Osteocyte (in vitro differentiated cells): ENCODE data around the gene ACAN. TPM values are rescaled to one million over a fixed set of nuclear protein-coding genes. Genes with fewer than 3 reads are reported as not detected.

ENCODE experiments used
- DNase-seq: peaks from one replicate; pipeline ENCODE4 v3.0.0; 2021; ENCODE audit warnings: mixed read lengths; ENCODE audit not compliant: unreplicated experiment; ENCODE audit errors: extremely low spot score
- H3K27ac Mint-ChIP-seq: one replicate; pipeline ENCODE4 v1.8.0; 2021; ENCODE audit warnings: mild to moderate bottlenecking, mixed read lengths; ENCODE audit not compliant: unreplicated experiment
- H3K27me3 Mint-ChIP-seq: one replicate; pipeline ENCODE4 v1.8.0; 2021; ENCODE audit warnings: mixed read lengths; ENCODE audit not compliant: unreplicated experiment
- H3K36me3 Mint-ChIP-seq: one replicate; pipeline ENCODE4 v1.8.0; 2021; ENCODE audit warnings: mixed read lengths; ENCODE audit not compliant: unreplicated experiment
- H3K4me1 Mint-ChIP-seq: one replicate; pipeline ENCODE4 v1.8.0; 2021; ENCODE audit warnings: mixed read lengths; ENCODE audit not compliant: unreplicated experiment
- H3K4me3 Mint-ChIP-seq: one replicate; pipeline ENCODE4 v1.8.0; 2021; ENCODE audit warnings: mild to moderate bottlenecking, moderate library complexity, mixed read lengths; ENCODE audit not compliant: unreplicated experiment
- H3K9me3 Mint-ChIP-seq: one replicate; pipeline ENCODE4 v1.8.0; 2021; ENCODE audit warnings: mixed read lengths; ENCODE audit not compliant: unreplicated experiment
- total RNA-seq: library from RNA; stranded (reverse); gene quantifications from 2 replicates; pipeline ENCODE4 v1.2.1, GENCODE V29; 2021
- TF ChIP-seq, protein P1 (sequence below): fragments of 200-600 bp; sonication (generic); IDR thresholded peaks from 2 replicates; pipeline ENCODE4 v1.5.0; 2021; ENCODE audit warnings: antibody characterized with exemption, mild to moderate bottlenecking, moderate library complexity

The ACAN gene
- total RNA-seq, 1 donor from 2014 or later, result 11.6 TPM

DNA sequence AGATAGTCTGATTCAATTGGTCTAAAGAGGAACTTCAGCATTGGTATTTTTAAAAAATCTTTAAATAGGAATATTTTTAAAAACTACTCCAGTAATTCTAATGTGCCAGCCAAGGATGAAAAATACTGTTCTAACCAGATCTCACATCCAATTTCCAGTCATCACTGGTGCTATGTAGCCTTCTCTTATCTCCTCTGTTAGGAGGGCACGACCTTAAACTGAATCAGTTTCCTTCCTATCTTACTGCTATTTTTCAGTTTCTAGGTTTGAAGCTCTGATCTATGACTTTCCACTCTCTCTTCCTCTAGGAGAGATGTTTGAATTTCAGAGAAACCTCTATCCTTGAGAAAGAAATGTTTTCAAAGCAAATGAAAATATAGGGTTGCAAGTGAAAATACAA, 60.2 kb downstream of the ACAN start:
- no peaks in the 10 kb centered on the region for H3K9me3 Mint-ChIP-seq
- H3K27ac Mint-ChIP-seq, result no peak overlapping the region
- no peak overlapping the region for H3K4me3 Mint-ChIP-seq
- peaks cover 13% of the 10 kb centered on the region for H3K27me3 Mint-ChIP-seq
- no peaks in the 10 kb centered on the region for H3K36me3 Mint-ChIP-seq
- DNase-seq, result no peak
- TF ChIP-seq, protein P1, sequence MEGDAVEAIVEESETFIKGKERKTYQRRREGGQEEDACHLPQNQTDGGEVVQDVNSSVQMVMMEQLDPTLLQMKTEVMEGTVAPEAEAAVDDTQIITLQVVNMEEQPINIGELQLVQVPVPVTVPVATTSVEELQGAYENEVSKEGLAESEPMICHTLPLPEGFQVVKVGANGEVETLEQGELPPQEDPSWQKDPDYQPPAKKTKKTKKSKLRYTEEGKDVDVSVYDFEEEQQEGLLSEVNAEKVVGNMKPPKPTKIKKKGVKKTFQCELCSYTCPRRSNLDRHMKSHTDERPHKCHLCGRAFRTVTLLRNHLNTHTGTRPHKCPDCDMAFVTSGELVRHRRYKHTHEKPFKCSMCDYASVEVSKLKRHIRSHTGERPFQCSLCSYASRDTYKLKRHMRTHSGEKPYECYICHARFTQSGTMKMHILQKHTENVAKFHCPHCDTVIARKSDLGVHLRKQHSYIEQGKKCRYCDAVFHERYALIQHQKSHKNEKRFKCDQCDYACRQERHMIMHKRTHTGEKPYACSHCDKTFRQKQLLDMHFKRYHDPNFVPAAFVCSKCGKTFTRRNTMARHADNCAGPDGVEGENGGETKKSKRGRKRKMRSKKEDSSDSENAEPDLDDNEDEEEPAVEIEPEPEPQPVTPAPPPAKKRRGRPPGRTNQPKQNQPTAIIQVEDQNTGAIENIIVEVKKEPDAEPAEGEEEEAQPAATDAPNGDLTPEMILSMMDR, result no peak
- no peaks in the 10 kb centered on the region for H3K4me1 Mint-ChIP-seq

- Mint-ChIP-seq H3K36me3 (no peaks in the 10 kb centered on the region), H3K4me1 (no peaks in the 10 kb centered on the region), H3K27ac (no peak overlapping the region), H3K9me3 (no peaks in the 10 kb centered on the region), H3K27me3 (peaks cover 11% of the 10 kb centered on the region), H3K4me3 (no peak overlapping the region)
- DNase-seq, result no peak
- TF ChIP-seq, protein P1, result no peak
Observed at GRCh38 chr15:88864861-88865497, 61.7 kb downstream of the ACAN start.

- Mint-ChIP-seq H3K36me3 (no peaks in the 10 kb centered on the region), H3K4me3 (no peak overlapping the region), H3K27me3 (peaks cover 11% of the 10 kb centered on the region), H3K27ac (no peak overlapping the region), H3K9me3 (no peaks in the 10 kb centered on the region), H3K4me1 (no peaks in the 10 kb centered on the region)
- TF ChIP-seq, protein P1, result no peak
- no peak for DNase-seq
Observed at GRCh38 chr15:88865498-88866099, 62.4 kb downstream of the ACAN start.

DNA sequence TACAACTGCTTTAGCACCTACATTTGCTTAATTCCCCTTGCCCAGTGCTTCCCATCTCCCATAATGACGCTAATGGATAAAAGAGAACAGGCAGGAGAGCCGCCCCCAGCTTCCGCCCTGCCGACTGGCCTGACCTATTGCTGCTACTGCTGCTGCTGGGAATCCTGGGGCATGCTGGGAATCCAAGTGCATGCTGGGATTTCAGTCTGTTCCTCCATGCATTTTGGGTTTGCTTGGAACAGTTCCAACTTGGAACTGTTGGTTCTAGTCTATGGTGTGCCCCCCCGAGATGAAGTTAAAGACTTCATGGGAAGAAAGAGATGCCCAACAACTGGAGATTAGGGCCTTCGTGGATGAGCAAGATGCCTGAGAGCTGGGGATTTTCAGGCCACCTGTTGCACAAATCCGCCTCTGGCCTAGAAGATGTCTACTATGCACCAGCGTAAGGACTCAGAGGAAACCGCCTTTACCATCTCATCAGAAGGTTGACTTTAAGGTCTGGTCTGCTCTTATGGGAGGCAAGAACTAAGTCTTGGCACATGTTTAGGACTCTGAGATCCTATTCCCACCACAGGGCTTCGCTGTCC, 63.2 kb downstream of the ACAN start:
- Mint-ChIP-seq H3K9me3 (no peaks in the 10 kb centered on the region), H3K27me3 (peaks cover 11% of the 10 kb centered on the region), H3K4me3 (no peak overlapping the region), H3K27ac (no peak overlapping the region), H3K36me3 (no peaks in the 10 kb centered on the region), H3K4me1 (no peaks in the 10 kb centered on the region)
- no peak for DNase-seq
- TF ChIP-seq, protein P1, result no peak

DNA sequence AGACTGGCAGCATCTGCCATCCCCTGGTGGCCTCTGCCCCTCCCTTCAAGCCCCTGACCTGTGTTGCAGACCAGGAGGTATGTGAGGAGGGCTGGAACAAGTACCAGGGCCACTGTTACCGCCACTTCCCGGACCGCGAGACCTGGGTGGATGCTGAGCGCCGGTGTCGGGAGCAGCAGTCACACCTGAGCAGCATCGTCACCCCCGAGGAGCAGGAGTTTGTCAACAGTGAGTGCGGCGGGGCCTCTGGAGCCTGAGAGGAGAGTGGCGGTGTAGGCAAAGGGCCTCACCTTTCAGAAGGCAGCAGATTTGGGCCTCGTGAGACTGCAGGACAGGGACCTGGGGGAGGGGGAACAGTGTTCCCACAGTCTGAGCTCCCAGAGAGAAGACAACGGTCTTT, 68.1 kb downstream of the ACAN start:
- Mint-ChIP-seq H3K4me1 (no peaks in the 10 kb centered on the region), H3K27me3 (peaks cover 12% of the 10 kb centered on the region), H3K4me3 (no peak overlapping the region), H3K9me3 (no peaks in the 10 kb centered on the region), H3K36me3 (no peaks in the 10 kb centered on the region), H3K27ac (no peak overlapping the region)
- TF ChIP-seq, protein P1, result no peak
- no peak for DNase-seq
